HepG2 (cell line): ENCODE data around the gene WDR43. TPM values are rescaled to one million over a fixed set of nuclear protein-coding genes. Genes with fewer than 3 reads are reported as not detected.
A peak's percentile ranks its signal among the peaks of the same experiment; 100 is the strongest.

Source experiments
- CBX2 ChIP-seq, 2 experiments: fragments of 200-600 bp in 1 of 2; sonication (generic); formaldehyde crosslinking in 1 of 2; IDR thresholded peaks; 2 replicates each; pipeline versions ENCODE4 v1.7.0 to v1.8.1; 2018 to 2022; ENCODE audit warnings: low read depth in 2 of 2, low read length in 1 of 2, mild to moderate bottlenecking in 1 of 2, missing genetic modification reagents in 1 of 2
- GTF2F1 ChIP-seq: fragments of 150-350 bp; IDR thresholded peaks from 2 replicates; pipeline ENCODE4 v1.6.1; 2014; ENCODE audit warnings: low read length
- NCOA1 ChIP-seq: sonication (generic); formaldehyde crosslinking; IDR thresholded peaks from 2 replicates; pipeline ENCODE4 v1.9.0; 2021; ENCODE audit warnings: missing genetic modification reagents
- RCOR2 ChIP-seq: IDR thresholded peaks from 2 replicates; pipeline ENCODE4 v1.6.1; 2016; ENCODE audit warnings: missing biosample characterization, missing genetic modification reagents
- SNAPC5 ChIP-seq: sonication (generic); formaldehyde crosslinking; IDR thresholded peaks from 2 replicates; pipeline ENCODE4 v1.8.1; 2023; ENCODE audit warnings: mild to moderate bottlenecking, missing genetic modification reagents, borderline replicate concordance
- SP5 ChIP-seq: IDR thresholded peaks from 2 replicates; pipeline ENCODE4 v1.6.1; 2016; ENCODE audit warnings: low read depth, borderline replicate concordance
- ZBTB37 ChIP-seq: sonication (generic); formaldehyde crosslinking; IDR thresholded peaks from 2 replicates; pipeline ENCODE4 v1.4.0; 2020; ENCODE audit warnings: mild to moderate bottlenecking, missing genetic modification reagents
- ZFYVE20 ChIP-seq: sonication (generic); formaldehyde crosslinking; IDR thresholded peaks from 2 replicates; pipeline ENCODE4 v1.8.0; 2023; ENCODE audit warnings: low read depth, mild to moderate bottlenecking, moderate library complexity, missing genetic modification reagents, borderline replicate concordance
- ZNF607 ChIP-seq: sonication (generic); formaldehyde crosslinking; IDR thresholded peaks from 2 replicates; pipeline ENCODE4 v1.5.1; 2020; ENCODE audit warnings: missing genetic modification reagents, mild to moderate bottlenecking, borderline replicate concordance
- ZNF670 ChIP-seq: sonication (generic); formaldehyde crosslinking; IDR thresholded peaks from 2 replicates; pipeline ENCODE4 v1.8.0; 2022; ENCODE audit warnings: mild to moderate bottlenecking, missing genetic modification reagents, borderline replicate concordance
- polyA plus RNA-seq, 8 experiments: library from polyadenylated mRNA; depleted of rRNA in 3 of 8; stranded (reverse) in 7 of 8; unstranded in 1 of 8; fragments of >200 nt; fragmentation: Illumina TruSeq in 4 of 8; extraction: Trizol in 4 of 8; gene quantifications; 2 replicates each; pipeline versions ENCODE4 v1.2.1 to v1.2.3, GENCODE V29; 2011 to 2016; ENCODE audit warnings: low read depth in 4 of 8, missing spikeins in 1 of 8, mixed read lengths in 1 of 8; ENCODE audit not compliant: insufficient read depth in 1 of 8
- total RNA-seq, 5 experiments: library from RNA; depleted of rRNA; stranded (reverse); fragments of >200 nt; fragmentation: Illumina TruSeq; extraction: Trizol; gene quantifications; 2 replicates each; pipeline ENCODE4 v1.2.3, GENCODE V29; 2016; ENCODE audit warnings: low read depth in 1 of 5
- TF ChIP-seq, protein P1 (sequence below): sonication (generic); formaldehyde crosslinking; IDR thresholded peaks from 2 replicates; pipeline ENCODE4 v1.5.1; 2020; ENCODE audit warnings: missing genetic modification reagents, mild to moderate bottlenecking, borderline replicate concordance
- TF ChIP-seq, protein P2 (sequence below): IDR thresholded peaks from 2 replicates; pipeline ENCODE4 v1.6.1; 2016; ENCODE audit warnings: control low read depth
- TF ChIP-seq, protein P3 (sequence below): sonication (generic); formaldehyde crosslinking; IDR thresholded peaks from 2 replicates; pipeline ENCODE4 v1.9.0; 2021; ENCODE audit warnings: missing genetic modification reagents, mild to moderate bottlenecking, borderline replicate concordance

Gene WDR43
- total and polyA plus RNA-seq, 2 of the 13 experiments (the other 11 are each of a cell fraction or from before 2014, with no cell fraction given) = 121 to 167 TPM

DNA sequence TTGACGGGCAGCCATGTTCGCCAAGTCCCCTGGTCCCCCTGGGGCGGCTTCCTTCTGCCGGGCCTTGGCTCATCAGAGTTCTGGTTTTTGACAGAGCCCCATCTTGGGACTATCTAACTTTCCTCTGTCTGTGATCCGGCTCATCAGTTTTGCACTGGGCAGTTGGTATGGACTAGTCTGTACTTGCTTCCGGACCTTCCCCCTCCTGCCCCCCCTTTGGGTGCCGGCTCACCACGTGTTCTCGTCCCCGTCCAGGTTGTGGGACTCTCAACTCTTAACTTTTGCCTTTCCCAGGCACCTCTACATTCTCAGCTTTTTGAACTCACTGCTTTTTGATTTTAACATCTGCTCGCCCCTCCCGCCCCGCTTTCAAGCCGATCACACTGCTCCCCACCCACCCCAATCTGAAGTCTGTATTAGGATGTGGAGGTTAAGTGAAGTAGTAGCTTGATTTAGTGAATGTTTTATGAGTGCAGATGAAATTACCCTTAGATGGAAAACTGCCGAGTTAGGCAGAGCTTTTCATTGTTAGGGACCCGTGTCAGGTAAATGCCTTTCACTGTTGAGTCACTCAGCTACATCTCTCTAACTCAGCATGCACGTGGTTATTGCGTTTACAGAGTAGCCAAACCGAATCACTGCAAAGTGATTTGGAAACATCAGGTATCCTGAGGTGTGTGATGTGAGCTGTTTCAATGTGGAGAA, 874 bp downstream of the WDR43 start (continued):
- TF ChIP-seq, protein P1, sequence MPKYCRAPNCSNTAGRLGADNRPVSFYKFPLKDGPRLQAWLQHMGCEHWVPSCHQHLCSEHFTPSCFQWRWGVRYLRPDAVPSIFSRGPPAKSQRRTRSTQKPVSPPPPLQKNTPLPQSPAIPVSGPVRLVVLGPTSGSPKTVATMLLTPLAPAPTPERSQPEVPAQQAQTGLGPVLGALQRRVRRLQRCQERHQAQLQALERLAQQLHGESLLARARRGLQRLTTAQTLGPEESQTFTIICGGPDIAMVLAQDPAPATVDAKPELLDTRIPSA = no peak
- TF ChIP-seq ZBTB37 (CRISPR knock-in tag) (no peak), CBX2 (IDR thresholded peaks at IDR 0.05; ENCODE audit: low read depth, low read length) (no peak), CBX2 (CRISPR knock-in tag; IDR thresholded peaks at IDR 0.05; ENCODE audit: low read depth) (no peak), ZNF607 (CRISPR knock-in tag) (no peak), RCOR2 (CRISPR knock-in tag) (no peak), ZNF670 (CRISPR knock-in tag) (0 out of 2 replicates have a peak, but pooled peaks have one; percentile 13), SNAPC5 (CRISPR knock-in tag) (no peak), ZFYVE20 (CRISPR knock-in tag) (no peak), NCOA1 (CRISPR knock-in tag) (no peak), GTF2F1 (no peak), SP5 (CRISPR knock-in tag) (no peak)
- TF ChIP-seq, protein P2, sequence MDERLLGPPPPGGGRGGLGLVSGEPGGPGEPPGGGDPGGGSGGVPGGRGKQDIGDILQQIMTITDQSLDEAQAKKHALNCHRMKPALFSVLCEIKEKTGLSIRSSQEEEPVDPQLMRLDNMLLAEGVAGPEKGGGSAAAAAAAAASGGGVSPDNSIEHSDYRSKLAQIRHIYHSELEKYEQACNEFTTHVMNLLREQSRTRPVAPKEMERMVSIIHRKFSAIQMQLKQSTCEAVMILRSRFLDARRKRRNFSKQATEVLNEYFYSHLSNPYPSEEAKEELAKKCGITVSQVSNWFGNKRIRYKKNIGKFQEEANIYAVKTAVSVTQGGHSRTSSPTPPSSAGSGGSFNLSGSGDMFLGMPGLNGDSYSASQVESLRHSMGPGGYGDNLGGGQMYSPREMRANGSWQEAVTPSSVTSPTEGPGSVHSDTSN = no peak
- TF ChIP-seq, protein P3, sequence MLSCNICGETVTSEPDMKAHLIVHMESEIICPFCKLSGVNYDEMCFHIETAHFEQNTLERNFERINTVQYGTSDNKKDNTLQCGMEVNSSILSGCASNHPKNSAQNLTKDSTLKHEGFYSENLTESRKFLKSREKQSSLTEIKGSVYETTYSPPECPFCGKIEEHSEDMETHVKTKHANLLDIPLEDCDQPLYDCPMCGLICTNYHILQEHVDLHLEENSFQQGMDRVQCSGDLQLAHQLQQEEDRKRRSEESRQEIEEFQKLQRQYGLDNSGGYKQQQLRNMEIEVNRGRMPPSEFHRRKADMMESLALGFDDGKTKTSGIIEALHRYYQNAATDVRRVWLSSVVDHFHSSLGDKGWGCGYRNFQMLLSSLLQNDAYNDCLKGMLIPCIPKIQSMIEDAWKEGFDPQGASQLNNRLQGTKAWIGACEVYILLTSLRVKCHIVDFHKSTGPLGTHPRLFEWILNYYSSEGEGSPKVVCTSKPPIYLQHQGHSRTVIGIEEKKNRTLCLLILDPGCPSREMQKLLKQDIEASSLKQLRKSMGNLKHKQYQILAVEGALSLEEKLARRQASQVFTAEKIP (CRISPR knock-in tag) = no peak
